GM23338 (cell line): ENCODE results near the gene PADI1.

Experiments
- CTCF ChIP-seq, 2 experiments: fragments of 200-600 bp in 1 of 2; sonication (generic) in 1 of 2; conservative IDR thresholded peaks; 2 replicates each; pipeline versions ENCODE4 v1.5.1 to v1.6.1; 2016 to 2017; ENCODE audit warnings: antibody characterized with exemption in 2 of 2, low read depth in 2 of 2, mild to moderate bottlenecking in 2 of 2, moderate library complexity in 1 of 2
- EZH2 ChIP-seq: fragments of 200-600 bp; sonication (generic); IDR thresholded peaks from one replicate; pipeline ENCODE4 v1.8.0; 2017; ENCODE audit warnings: antibody characterized with exemption, mild to moderate bottlenecking, low read depth; ENCODE audit not compliant: unreplicated experiment
- POLR2AphosphoS5 ChIP-seq: IDR thresholded peaks from 2 replicates; pipeline ENCODE4 v1.6.1; 2016; ENCODE audit warnings: antibody characterized with exemption, low read depth
- REST ChIP-seq: IDR thresholded peaks from one replicate; pipeline ENCODE4 v1.6.1; 2018; ENCODE audit warnings: antibody characterized with exemption; ENCODE audit not compliant: unreplicated experiment
- ZNF114 ChIP-seq: fragments of 250-450 bp; sonication (Bioruptor Pico); IDR thresholded peaks from 2 replicates; pipeline ENCODE4 v1.5.0; 2020; ENCODE audit warnings: mild to moderate bottlenecking, moderate library complexity

GRCh38 chr1:17234405-17234804 lies 29.5 kb downstream of the PADI1 start:
- TF ChIP-seq CTCF (conservative IDR thresholded peaks at IDR 0.05; ENCODE audit: low read depth in 2 of 2) (no peak), POLR2AphosphoS5 (no peak), REST (no peak), EZH2 (no peak), ZNF114 (CRISPR knock-in tag) (no peak)
